GM23338 (cell line): ENCODE results near the gene CCDC30.

Source experiments
- CTCF ChIP-seq, 2 experiments: fragments of 200-600 bp in 1 of 2; sonication (generic) in 1 of 2; conservative IDR thresholded peaks; 2 replicates each; pipeline versions ENCODE4 v1.5.1 to v1.6.1; 2016 to 2017; ENCODE audit warnings: antibody characterized with exemption in 2 of 2, low read depth in 2 of 2, mild to moderate bottlenecking in 2 of 2, moderate library complexity in 1 of 2
- EZH2 ChIP-seq: fragments of 200-600 bp; sonication (generic); IDR thresholded peaks from one replicate; pipeline ENCODE4 v1.8.0; 2017; ENCODE audit warnings: antibody characterized with exemption, mild to moderate bottlenecking, low read depth; ENCODE audit not compliant: unreplicated experiment
- EZH2phosphoT487 ChIP-seq: fragments of 200-600 bp; sonication (generic); IDR thresholded peaks from one replicate; pipeline ENCODE4 v1.8.1; 2018; ENCODE audit warnings: antibody characterized with exemption; ENCODE audit not compliant: unreplicated experiment
- POLR2AphosphoS5 ChIP-seq: IDR thresholded peaks from 2 replicates; pipeline ENCODE4 v1.6.1; 2016; ENCODE audit warnings: antibody characterized with exemption, low read depth
- REST ChIP-seq: IDR thresholded peaks from one replicate; pipeline ENCODE4 v1.6.1; 2018; ENCODE audit warnings: antibody characterized with exemption; ENCODE audit not compliant: unreplicated experiment
- ZNF331 ChIP-seq: fragments of 250-450 bp; sonication (Bioruptor Pico); IDR thresholded peaks from 2 replicates; pipeline ENCODE4 v1.5.0; 2020; ENCODE audit warnings: low read depth, mild to moderate bottlenecking, moderate library complexity

- TF ChIP-seq CTCF (conservative IDR thresholded peaks at IDR 0.05; ENCODE audit: low read depth in 2 of 2) (no peak), POLR2AphosphoS5 (no peak), EZH2 (no peak), ZNF331 (no peak), REST (no peak), EZH2phosphoT487 (no peak)
Observed at GRCh38 chr1:42592811-42593210, 129.7 kb downstream of the CCDC30 start.
